Neural cell (in vitro differentiated cells): ENCODE measurements around the gene RPS5. TPM values are rescaled to one million over a fixed set of nuclear protein-coding genes. Genes with fewer than 3 reads are reported as not detected.

Experiments
- H2AFZ ChIP-seq: fragments of 200-600, 300-800 bp; sonication (generic), shearing (Covaris generic); 2 replicates; pipeline ENCODE4 v1.6.0; 2014; ENCODE audit warnings: low read depth, mild to moderate bottlenecking, antibody characterized with exemption, low read length, moderate library complexity
- H3F3A ChIP-seq: fragments of 200-600 bp; shearing (Covaris generic); 2 replicates; pipeline ENCODE4 v1.6.1; 2016; ENCODE audit warnings: mild to moderate bottlenecking, moderate library complexity, mixed read lengths, antibody characterized with exemption, low read length; ENCODE audit not compliant: insufficient read depth, poor library complexity, severe bottlenecking
- H3K27ac ChIP-seq: fragments of 200-600, 300-800 bp; sonication (generic), shearing (Covaris generic); 2 replicates; pipeline ENCODE4 v1.5.1; 2014; ENCODE audit warnings: mild to moderate bottlenecking, low read length, moderate library complexity
- H3K27me3 ChIP-seq: fragments of 300-800, 200-600 bp; sonication (generic), shearing (Covaris generic); 2 replicates; pipeline ENCODE4 v1.6.0; 2014; ENCODE audit warnings: mild to moderate bottlenecking, low read depth, low read length, moderate library complexity; ENCODE audit not compliant: insufficient read depth
- H3K36me3 ChIP-seq: fragments of 300-800, 200-600 bp; sonication (generic), shearing (Covaris generic); 2 replicates; pipeline ENCODE4 v1.5.1; 2014; ENCODE audit warnings: mild to moderate bottlenecking, antibody characterized with exemption, low read length, moderate library complexity; ENCODE audit not compliant: insufficient read depth
- H3K4me2 ChIP-seq: fragments of 300-800, 200-600 bp; sonication (generic), shearing (Covaris generic); 2 replicates; pipeline ENCODE4 v1.6.0; 2014; ENCODE audit warnings: mild to moderate bottlenecking, low read length
- H3K4me3 ChIP-seq: fragments of 300-800, 200-600 bp; sonication (generic), shearing (Covaris generic); 2 replicates; pipeline ENCODE4 v1.5.1; 2014; ENCODE audit warnings: mild to moderate bottlenecking, low read length, moderate library complexity
- H3K79me2 ChIP-seq: fragments of 200-600 bp; shearing (Covaris generic); replicated peaks from 2 replicates; pipeline ENCODE4 v1.6.0; 2014; ENCODE audit warnings: mild to moderate bottlenecking, low read length, moderate library complexity; ENCODE audit not compliant: insufficient read depth
- H3K9ac ChIP-seq: fragments of 300-800, 200-600 bp; sonication (generic), shearing (Covaris generic); 2 replicates; pipeline ENCODE4 v1.6.1; 2016; ENCODE audit warnings: mild to moderate bottlenecking, low read length, mixed read lengths
- H3K9me2 ChIP-seq: fragments of 200-600 bp; shearing (Covaris generic); 2 replicates; pipeline ENCODE4 v1.6.1; 2016; ENCODE audit warnings: mild to moderate bottlenecking, low read length, mixed read lengths; ENCODE audit not compliant: insufficient read depth
- H3K9me3 ChIP-seq: fragments of 200-600, 300-800 bp; sonication (generic), shearing (Covaris generic); 2 replicates; pipeline ENCODE4 v1.6.1; 2016; ENCODE audit warnings: mild to moderate bottlenecking, mixed run types, low read length, moderate library complexity, mixed read lengths
- H4K20me1 ChIP-seq: fragments of 200-600 bp; shearing (Covaris generic); 2 replicates; pipeline ENCODE4 v1.6.1; 2016; ENCODE audit warnings: mild to moderate bottlenecking, mixed run types; ENCODE audit not compliant: insufficient read depth
- EP300 ChIP-seq: fragments of 450-650 bp; conservative IDR thresholded peaks from 2 replicates; pipeline ENCODE4 v1.6.1; 2014; ENCODE audit warnings: antibody characterized with exemption, mild to moderate bottlenecking, moderate library complexity; ENCODE audit not compliant: poor library complexity, severe bottlenecking
- EZH2 ChIP-seq: fragments of 200-600, 300-800 bp; shearing (Covaris generic), sonication (generic); IDR thresholded peaks from 2 replicates; pipeline ENCODE4 v1.6.1; 2014; ENCODE audit warnings: antibody characterized with exemption, low read length, borderline replicate concordance, mild to moderate bottlenecking; ENCODE audit not compliant: insufficient read depth, poor library complexity, severe bottlenecking
- MXI1 ChIP-seq: fragments of 450-650 bp; conservative IDR thresholded peaks from 2 replicates; pipeline ENCODE4 v1.6.1; 2014; ENCODE audit warnings: antibody characterized with exemption, mild to moderate bottlenecking; ENCODE audit not compliant: poor library complexity, severe bottlenecking
- POLR2AphosphoS5 ChIP-seq: IDR thresholded peaks from 2 replicates; pipeline ENCODE4 v1.6.1; 2012
- RAD21 ChIP-seq: fragments of 450-650 bp; conservative IDR thresholded peaks from 2 replicates; pipeline ENCODE4 v1.6.1; 2014; ENCODE audit warnings: antibody characterized with exemption, mild to moderate bottlenecking, moderate library complexity
- SMC3 ChIP-seq: fragments of 450-650 bp; conservative IDR thresholded peaks from 2 replicates; pipeline ENCODE4 v1.6.1; 2014; ENCODE audit warnings: antibody characterized with exemption, mild to moderate bottlenecking, moderate library complexity; ENCODE audit not compliant: poor library complexity
- TAF1 ChIP-seq: IDR thresholded peaks from 2 replicates; pipeline ENCODE4 v1.6.1; 2012; ENCODE audit warnings: low read depth
- polyA plus RNA-seq: library from polyadenylated mRNA; depleted of rRNA; stranded (reverse); fragments of >200 nt; gene quantifications from 2 replicates; pipeline ENCODE4 v1.2.3, GENCODE V29; 2014
- TF ChIP-seq, protein P1 (sequence below): IDR thresholded peaks from 2 replicates; pipeline ENCODE4 v1.6.1; 2012; ENCODE audit warnings: borderline replicate concordance
- TF ChIP-seq, protein P2 (sequence below): fragments of 450-650 bp; IDR thresholded peaks from 2 replicates; pipeline ENCODE4 v1.5.1; 2014; ENCODE audit warnings: antibody characterized with exemption, mild to moderate bottlenecking, moderate library complexity; ENCODE audit not compliant: poor library complexity, severe bottlenecking

RPS5 gene
- polyA plus RNA-seq, 1 donor from 2014 or later: 1,514 TPM

DNA sequence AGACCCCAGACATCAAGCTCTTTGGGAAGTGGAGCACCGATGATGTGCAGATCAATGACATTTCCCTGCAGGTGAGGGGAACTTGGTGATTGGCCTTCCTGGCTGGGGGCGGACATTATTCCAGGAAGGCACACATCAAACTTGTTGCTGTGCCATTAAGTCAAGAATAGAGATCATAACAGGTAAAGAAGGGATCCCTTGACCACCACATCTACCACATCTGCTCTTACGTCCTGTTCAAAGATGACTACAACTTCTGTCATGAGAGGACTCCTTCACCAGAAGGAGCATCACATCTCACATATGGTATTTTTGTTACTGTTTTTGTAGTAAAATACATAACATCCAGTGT lies 1.1 kb downstream of the RPS5 start (continued):
- no peak for TF ChIP-seq EP300
- TF ChIP-seq TAF1: no peak

DNA sequence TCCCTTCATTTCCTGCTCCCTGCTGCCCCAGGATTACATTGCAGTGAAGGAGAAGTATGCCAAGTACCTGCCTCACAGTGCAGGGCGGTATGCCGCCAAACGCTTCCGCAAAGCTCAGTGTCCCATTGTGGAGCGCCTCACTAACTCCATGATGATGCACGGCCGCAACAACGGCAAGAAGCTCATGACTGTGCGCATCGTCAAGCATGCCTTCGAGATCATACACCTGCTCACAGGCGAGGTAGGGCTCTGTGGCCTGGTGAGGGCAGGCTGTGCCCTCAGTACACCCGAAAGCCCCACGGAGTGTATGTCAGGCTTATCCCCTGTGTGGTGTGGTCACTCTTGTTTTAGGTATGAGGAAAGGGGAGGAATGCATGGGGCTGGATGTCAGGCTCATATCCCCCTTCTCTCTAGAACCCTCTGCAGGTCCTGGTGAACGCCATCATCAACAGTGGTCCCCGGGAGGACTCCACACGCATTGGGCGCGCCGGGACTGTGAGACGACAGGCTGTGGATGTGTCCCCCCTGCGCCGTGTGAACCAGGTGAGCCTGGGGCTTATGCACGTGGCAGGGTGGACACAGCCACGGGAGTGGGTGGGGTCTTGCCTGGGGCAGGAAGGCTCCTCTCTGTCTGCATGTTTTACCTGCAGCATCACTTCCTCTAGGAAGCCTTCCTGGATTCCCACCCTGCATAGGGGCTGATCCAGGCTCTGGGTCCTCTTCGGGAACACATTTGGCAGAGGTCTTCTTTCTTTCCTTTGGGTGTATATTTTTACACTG lies 6.1 kb downstream of the RPS5 start:
- Histone ChIP-seq H3K4me2 (no peak overlapping the region), H3K36me3 (no peaks in the 10 kb centered on the region), H2AFZ (no peak overlapping the region), H3K9ac (no peak overlapping the region), H3K27me3 (no peaks in the 10 kb centered on the region), H3K27ac (no peak overlapping the region), H3F3A (no peaks in the 10 kb centered on the region), H3K79me2 (peaks cover 10% of the 10 kb centered on the region), H3K4me3 (no peak overlapping the region), H4K20me1 (no peaks in the 10 kb centered on the region), H3K9me2 (no peaks in the 10 kb centered on the region), H3K9me3 (no peaks in the 10 kb centered on the region)
- TF ChIP-seq RAD21 (no peak), TAF1 (no peak), POLR2AphosphoS5 (no peak), EZH2 (no peak), SMC3 (no peak), MXI1 (no peak), EP300 (no peak)
- TF ChIP-seq, protein P1, sequence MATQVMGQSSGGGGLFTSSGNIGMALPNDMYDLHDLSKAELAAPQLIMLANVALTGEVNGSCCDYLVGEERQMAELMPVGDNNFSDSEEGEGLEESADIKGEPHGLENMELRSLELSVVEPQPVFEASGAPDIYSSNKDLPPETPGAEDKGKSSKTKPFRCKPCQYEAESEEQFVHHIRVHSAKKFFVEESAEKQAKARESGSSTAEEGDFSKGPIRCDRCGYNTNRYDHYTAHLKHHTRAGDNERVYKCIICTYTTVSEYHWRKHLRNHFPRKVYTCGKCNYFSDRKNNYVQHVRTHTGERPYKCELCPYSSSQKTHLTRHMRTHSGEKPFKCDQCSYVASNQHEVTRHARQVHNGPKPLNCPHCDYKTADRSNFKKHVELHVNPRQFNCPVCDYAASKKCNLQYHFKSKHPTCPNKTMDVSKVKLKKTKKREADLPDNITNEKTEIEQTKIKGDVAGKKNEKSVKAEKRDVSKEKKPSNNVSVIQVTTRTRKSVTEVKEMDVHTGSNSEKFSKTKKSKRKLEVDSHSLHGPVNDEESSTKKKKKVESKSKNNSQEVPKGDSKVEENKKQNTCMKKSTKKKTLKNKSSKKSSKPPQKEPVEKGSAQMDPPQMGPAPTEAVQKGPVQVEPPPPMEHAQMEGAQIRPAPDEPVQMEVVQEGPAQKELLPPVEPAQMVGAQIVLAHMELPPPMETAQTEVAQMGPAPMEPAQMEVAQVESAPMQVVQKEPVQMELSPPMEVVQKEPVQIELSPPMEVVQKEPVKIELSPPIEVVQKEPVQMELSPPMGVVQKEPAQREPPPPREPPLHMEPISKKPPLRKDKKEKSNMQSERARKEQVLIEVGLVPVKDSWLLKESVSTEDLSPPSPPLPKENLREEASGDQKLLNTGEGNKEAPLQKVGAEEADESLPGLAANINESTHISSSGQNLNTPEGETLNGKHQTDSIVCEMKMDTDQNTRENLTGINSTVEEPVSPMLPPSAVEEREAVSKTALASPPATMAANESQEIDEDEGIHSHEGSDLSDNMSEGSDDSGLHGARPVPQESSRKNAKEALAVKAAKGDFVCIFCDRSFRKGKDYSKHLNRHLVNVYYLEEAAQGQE: no peak
- TF ChIP-seq, protein P2, sequence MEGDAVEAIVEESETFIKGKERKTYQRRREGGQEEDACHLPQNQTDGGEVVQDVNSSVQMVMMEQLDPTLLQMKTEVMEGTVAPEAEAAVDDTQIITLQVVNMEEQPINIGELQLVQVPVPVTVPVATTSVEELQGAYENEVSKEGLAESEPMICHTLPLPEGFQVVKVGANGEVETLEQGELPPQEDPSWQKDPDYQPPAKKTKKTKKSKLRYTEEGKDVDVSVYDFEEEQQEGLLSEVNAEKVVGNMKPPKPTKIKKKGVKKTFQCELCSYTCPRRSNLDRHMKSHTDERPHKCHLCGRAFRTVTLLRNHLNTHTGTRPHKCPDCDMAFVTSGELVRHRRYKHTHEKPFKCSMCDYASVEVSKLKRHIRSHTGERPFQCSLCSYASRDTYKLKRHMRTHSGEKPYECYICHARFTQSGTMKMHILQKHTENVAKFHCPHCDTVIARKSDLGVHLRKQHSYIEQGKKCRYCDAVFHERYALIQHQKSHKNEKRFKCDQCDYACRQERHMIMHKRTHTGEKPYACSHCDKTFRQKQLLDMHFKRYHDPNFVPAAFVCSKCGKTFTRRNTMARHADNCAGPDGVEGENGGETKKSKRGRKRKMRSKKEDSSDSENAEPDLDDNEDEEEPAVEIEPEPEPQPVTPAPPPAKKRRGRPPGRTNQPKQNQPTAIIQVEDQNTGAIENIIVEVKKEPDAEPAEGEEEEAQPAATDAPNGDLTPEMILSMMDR: no peak

DNA sequence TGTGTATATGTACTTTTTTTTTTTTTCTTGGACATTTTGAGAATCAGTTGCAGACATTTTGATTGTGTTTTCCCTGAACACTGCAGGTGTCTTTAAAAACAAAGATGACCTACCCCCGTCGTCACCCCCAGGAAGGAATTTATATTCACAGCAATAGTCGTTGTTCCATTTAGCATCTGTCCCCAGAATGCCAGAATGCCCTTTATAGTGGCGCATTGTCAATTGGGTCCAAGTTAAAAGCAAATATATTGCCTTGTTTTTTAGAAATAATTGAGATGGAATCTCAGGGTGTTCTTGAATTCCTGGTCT lies 6.6 kb downstream of the RPS5 start:
- Histone ChIP-seq H3K9me2 (no peaks in the 10 kb centered on the region), H2AFZ (no peak overlapping the region), H3K4me2 (no peak overlapping the region)

More for the DNA sequence above, 6.6 kb downstream of the RPS5 start:
- TF ChIP-seq MXI1: no peak
- Histone ChIP-seq H3K27me3 (no peaks in the 10 kb centered on the region), H3K4me3 (no peak overlapping the region), H3F3A (no peaks in the 10 kb centered on the region), H3K9ac (no peak overlapping the region), H3K36me3 (no peaks in the 10 kb centered on the region), H4K20me1 (no peaks in the 10 kb centered on the region), H3K79me2 (peaks cover 7% of the 10 kb centered on the region), H3K9me3 (no peaks in the 10 kb centered on the region), H3K27ac (no peak overlapping the region)
